PFSK-1 (cell line): ENCODE results near the gene HRC.

Experiments used
- POLR2AphosphoS5 ChIP-seq: IDR thresholded peaks from 2 replicates; pipeline ENCODE4 v1.6.1; 2012; ENCODE audit warnings: low read depth, mild to moderate bottlenecking, control low read depth, low read length, moderate library complexity
- SIN3A ChIP-seq: IDR thresholded peaks from 2 replicates; pipeline ENCODE4 v1.6.1; 2012; ENCODE audit warnings: mild to moderate bottlenecking, low read length, moderate library complexity, borderline replicate concordance; ENCODE audit not compliant: insufficient read depth
- TAF1 ChIP-seq: IDR thresholded peaks from 2 replicates; pipeline ENCODE4 v1.6.1; 2012; ENCODE audit warnings: low read length, control low read depth, borderline replicate concordance; ENCODE audit not compliant: insufficient read depth
- TF ChIP-seq, protein P1 (sequence below), 2 experiments: IDR thresholded peaks; 2 replicates each; pipeline versions ENCODE4 v1.6.1 to v1.8.0; 2011 to 2012; ENCODE audit warnings: low read depth in 2 of 2, low read length in 2 of 2, control low read depth in 1 of 2, inconsistent platforms in 1 of 2, mild to moderate bottlenecking in 1 of 2, moderate library complexity in 1 of 2; ENCODE audit not compliant: insufficient read depth in 1 of 2

DNA sequence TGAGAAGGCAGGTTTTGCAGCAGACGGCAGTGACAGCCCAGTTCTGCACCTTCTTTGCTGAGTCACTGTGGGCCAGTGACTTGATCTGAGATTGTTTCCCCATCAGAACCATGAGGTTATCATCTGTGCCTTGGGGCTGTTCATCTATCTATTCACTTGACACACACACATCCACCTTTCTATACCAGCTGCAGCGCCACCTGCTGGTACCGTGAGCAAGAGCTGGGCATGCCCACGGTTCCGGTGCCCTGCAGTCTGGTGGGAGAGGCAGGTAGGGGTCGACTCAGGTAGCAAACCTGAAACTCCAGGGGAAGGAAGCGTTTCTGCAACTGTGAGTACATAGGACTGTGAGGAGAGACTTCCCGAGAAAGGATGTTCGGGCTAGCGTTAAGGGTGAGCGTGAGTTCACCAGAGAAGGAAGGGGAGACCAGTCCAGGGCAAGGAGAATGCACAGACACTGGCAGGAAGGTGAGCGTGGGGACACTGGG, 48.5 kb downstream of the HRC start:
- TF ChIP-seq, protein P1, sequence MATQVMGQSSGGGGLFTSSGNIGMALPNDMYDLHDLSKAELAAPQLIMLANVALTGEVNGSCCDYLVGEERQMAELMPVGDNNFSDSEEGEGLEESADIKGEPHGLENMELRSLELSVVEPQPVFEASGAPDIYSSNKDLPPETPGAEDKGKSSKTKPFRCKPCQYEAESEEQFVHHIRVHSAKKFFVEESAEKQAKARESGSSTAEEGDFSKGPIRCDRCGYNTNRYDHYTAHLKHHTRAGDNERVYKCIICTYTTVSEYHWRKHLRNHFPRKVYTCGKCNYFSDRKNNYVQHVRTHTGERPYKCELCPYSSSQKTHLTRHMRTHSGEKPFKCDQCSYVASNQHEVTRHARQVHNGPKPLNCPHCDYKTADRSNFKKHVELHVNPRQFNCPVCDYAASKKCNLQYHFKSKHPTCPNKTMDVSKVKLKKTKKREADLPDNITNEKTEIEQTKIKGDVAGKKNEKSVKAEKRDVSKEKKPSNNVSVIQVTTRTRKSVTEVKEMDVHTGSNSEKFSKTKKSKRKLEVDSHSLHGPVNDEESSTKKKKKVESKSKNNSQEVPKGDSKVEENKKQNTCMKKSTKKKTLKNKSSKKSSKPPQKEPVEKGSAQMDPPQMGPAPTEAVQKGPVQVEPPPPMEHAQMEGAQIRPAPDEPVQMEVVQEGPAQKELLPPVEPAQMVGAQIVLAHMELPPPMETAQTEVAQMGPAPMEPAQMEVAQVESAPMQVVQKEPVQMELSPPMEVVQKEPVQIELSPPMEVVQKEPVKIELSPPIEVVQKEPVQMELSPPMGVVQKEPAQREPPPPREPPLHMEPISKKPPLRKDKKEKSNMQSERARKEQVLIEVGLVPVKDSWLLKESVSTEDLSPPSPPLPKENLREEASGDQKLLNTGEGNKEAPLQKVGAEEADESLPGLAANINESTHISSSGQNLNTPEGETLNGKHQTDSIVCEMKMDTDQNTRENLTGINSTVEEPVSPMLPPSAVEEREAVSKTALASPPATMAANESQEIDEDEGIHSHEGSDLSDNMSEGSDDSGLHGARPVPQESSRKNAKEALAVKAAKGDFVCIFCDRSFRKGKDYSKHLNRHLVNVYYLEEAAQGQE (IDR thresholded peaks at IDR 0.05; ENCODE audit: insufficient read depth in 1 of 2, low read depth in 2 of 2, low read length in 2 of 2) = no peak
- TF ChIP-seq TAF1 (no peak), SIN3A (no peak), POLR2AphosphoS5 (no peak)
